Measurements from ENCODE around the gene SMPD3.

DNA sequence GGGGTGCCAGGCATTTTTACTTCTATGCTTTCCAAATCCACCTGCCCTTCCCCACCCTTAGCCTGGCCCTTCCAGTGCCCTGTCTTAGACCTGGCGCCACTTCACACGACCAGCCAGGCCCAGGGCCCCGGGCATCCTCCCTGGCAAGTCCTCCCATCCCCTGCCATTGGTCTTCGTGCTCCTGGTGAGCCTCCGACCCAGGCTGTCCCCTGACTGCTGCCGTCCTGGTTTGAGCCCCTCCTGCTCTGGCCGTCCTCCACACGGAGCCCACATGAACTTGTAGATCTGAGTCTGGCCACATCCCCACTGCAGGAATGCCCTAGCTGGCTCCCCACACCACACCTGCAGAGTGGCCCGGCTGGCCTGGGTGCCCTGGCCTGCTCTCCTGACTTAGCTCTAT lies 93.5 kb downstream of the SMPD3 start:
- TF ChIP-seq, protein P1, sequence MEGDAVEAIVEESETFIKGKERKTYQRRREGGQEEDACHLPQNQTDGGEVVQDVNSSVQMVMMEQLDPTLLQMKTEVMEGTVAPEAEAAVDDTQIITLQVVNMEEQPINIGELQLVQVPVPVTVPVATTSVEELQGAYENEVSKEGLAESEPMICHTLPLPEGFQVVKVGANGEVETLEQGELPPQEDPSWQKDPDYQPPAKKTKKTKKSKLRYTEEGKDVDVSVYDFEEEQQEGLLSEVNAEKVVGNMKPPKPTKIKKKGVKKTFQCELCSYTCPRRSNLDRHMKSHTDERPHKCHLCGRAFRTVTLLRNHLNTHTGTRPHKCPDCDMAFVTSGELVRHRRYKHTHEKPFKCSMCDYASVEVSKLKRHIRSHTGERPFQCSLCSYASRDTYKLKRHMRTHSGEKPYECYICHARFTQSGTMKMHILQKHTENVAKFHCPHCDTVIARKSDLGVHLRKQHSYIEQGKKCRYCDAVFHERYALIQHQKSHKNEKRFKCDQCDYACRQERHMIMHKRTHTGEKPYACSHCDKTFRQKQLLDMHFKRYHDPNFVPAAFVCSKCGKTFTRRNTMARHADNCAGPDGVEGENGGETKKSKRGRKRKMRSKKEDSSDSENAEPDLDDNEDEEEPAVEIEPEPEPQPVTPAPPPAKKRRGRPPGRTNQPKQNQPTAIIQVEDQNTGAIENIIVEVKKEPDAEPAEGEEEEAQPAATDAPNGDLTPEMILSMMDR (IDR thresholded peaks at IDR 0.05): no peak
- no peak for TF ChIP-seq POLR2A (IDR thresholded peaks at IDR 0.05)
